Occipital lobe (tissue), 1 donor: ENCODE measurements around the gene ZNF543. TPM values are rescaled to one million over a fixed set of nuclear protein-coding genes. Genes with fewer than 3 reads are reported as not detected.

Experiments
- total RNA-seq: library from RNA; depleted of rRNA; stranded (reverse); fragments of >200 nt; gene quantifications from one replicate; pipeline ENCODE4 v1.2.3, GENCODE V29; 2014

The ZNF543 gene
- total RNA-seq, 1 donor from 2014 or later = 40.7 TPM

Other genes starting within 250 kb of the ZNF543 start
- not detected for gene USP29, start 200.5 kb upstream of the ZNF543 start, total RNA-seq
- gene ZIM3, start 175.3 kb upstream of the ZNF543 start, total RNA-seq = not detected
- gene DUXA, start 153.0 kb upstream of the ZNF543 start, total RNA-seq = not detected
- gene ZNF264, start 129.0 kb upstream of the ZNF543 start, total RNA-seq = 27.5 TPM
- 1.1 TPM for gene AURKC, start 89.4 kb upstream of the ZNF543 start, total RNA-seq
- 34.2 TPM for gene ZNF805, start 79.8 kb upstream of the ZNF543 start, total RNA-seq
- gene ZNF460, start 40.0 kb upstream of the ZNF543 start, total RNA-seq = 155 TPM
- 22.1 TPM for gene ZNF304, start 30.8 kb downstream of the ZNF543 start, total RNA-seq
- gene TRAPPC2B, start 43.1 kb downstream of the ZNF543 start, total RNA-seq = 26.2 TPM
- gene ZNF547, start 43.1 kb downstream of the ZNF543 start, total RNA-seq = 11.2 TPM
- 49.1 TPM for gene ZNF548, start 69.4 kb downstream of the ZNF543 start, total RNA-seq
- gene ZNF17, start 90.7 kb downstream of the ZNF543 start, total RNA-seq = 31.7 TPM
- 37.1 TPM for gene ZNF749, start 114.9 kb downstream of the ZNF543 start, total RNA-seq
- 5.0 TPM for gene VN1R1, start 136.7 kb downstream of the ZNF543 start, total RNA-seq
- 73.9 TPM for gene ZNF772, start 157.1 kb downstream of the ZNF543 start, total RNA-seq
- gene ZNF419, start 167.3 kb downstream of the ZNF543 start, total RNA-seq = 32.1 TPM
- gene ZNF773, start 179.5 kb downstream of the ZNF543 start, total RNA-seq = 26.4 TPM
- gene ZNF549, start 206.9 kb downstream of the ZNF543 start, total RNA-seq = 18.7 TPM
- gene ZNF550, start 239.4 kb downstream of the ZNF543 start, total RNA-seq = 12.8 TPM